Medulla oblongata (tissue), 1 donor: ENCODE measurements around the gene SEMA5A.

Experiments used
- DNase-seq: peaks from one replicate; pipeline ENCODE4 v3.0.0-alpha.2; 2015; ENCODE audit errors: extremely low spot score

Gene SEMA5A

DNA sequence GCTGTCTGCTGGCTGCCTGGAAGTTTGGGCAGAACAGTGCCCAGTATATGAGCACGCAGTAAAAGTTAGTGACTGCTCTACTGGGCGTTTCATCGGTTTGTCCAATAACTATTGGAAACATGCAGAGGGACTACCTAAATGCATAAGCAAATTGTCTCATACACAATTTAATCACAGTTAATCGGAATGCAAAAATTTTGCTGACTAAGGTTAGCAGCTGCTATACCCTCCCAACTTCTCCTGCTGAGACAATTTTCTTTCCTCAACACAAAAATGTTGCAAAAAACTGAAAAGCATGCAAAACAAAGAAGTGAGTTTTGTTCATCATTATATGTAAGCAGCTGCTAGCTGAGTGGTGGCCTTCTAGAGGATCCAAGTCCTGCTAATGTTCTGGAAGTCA, 327.5 kb downstream of the SEMA5A start:
- DNase-seq: no peak

GRCh38 chr5:9212605-9213004, 333.3 kb downstream of the SEMA5A start:
- no peak for DNase-seq

- no peak for DNase-seq
Observed at GRCh38 chr5:9209846-9210492, 335.9 kb downstream of the SEMA5A start.

DNA sequence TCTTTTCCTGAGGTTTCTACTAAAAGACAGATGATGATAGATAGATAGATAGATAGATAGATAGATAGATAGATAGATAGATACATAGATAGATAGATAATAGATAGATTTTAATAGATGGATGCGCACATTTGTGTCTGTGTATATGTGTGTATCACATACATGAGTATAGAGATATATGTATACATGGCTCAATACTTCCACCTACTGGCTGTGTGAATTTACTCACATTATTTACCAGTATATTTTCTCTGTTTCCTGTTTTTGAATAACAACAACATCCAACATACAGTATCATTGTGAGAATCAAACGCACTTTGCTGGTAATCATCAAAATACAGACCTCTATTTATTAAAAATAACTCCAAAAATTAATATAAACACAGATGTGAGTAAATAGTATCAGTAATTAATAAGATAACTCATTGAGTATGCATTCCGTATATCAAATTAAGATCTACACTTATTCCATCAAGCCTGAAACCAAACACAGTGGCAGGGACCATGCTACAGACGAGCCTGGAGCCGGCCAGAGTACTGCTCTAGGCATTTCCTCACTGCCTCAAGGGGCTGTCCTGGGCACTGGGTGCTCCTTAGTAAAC, 338.0 kb downstream of the SEMA5A start:
- DNase-seq: peak; percentile 74

DNA sequence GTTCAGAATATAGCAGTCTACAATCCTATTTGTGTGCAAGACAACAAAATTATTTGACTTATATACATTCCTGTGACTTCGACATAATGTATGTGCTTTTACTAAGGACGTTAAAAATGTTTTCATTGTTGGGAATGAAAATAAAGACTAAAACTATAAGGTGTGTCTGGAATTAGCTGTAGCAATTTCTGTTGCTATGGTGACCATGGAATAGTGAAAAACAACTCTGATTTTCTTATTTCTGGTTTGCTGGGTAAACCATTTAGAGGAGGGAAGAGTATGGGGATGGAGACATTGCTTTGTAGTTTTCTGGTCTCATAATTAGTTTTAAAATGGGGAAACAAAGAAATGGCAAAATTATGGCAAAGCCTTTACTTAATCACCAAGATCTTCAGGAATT, 343.2 kb downstream of the SEMA5A start:
- DNase-seq: no peak

DNA sequence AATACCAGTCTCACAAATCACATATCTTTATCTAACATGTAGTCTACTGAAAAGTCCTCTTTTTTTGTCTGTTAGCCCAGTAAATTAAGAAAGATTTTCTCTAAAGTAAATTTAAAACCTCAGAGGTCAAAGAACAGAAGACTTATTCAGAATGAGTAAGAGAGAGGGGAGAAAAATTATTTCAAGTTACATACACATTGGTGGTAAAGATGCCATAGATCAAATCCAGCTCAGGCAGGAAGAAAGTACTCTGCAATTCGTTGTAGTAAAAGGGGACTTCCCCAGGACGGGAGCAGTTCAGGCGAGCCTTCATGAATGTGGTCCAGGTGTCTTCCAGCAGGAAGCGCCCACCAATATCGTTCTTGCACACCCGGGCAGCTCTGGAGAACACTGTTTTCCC, 344.1 kb downstream of the SEMA5A start:
- DNase-seq: no peak

DNA sequence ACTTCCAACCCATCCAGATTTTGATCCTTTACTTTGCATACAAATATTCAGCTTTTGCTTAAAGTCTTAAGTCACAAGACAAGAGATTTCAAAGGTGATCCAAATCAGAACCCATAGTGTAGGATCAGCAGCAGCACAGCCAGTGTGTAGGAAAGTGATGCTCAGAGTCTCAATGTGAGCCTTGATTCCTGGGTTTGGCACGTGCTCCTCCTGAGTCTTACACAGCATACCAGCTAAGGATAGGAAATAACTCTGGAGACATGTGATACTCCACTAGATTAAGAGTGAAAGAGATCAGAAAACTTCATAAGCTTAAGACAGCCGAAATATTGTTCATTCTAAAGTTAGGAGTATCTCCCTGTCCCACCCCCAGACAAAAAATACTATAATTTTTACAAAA, 344.9 kb downstream of the SEMA5A start:
- DNase-seq: no peak

DNA sequence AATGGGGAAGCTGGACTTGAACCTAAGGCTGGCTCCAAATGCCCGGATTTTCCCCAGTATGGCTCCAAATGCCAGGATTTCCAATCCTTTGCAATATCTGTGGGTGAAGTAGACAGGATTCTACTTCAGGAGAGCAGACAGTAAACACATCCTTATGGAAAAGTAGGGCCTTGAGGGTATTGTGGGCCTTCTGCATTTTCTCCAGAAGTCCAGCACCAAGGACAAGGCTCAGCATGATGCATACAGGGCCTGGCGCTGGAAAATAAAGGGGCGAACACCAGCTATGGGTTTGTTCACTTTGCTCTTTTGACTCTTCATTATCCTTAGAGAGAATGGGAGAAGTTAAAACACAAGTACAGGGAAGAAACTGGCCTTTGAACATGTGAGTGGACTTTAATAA, 347.5 kb downstream of the SEMA5A start:
- no peak for DNase-seq

DNA sequence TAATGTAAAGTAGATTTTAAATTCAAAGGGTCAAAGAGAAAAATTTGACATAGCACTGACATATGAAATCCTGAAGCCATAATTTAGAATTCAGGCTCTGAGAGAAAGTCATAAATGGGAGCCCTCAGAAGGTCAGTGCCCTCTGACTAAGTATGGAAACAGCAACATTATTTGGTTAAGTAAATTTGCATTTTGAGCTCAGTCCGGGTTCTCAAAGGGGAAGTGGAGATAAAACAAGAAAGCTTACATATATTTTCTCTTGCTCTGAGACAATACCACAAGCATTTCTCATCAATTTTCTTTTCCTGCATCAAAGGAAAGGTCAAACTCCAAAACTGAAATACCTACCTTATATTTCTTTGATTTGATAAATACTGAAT, 348.0 kb downstream of the SEMA5A start:
- DNase-seq: no peak

- DNase-seq: no peak
Observed at GRCh38 chr5:9196403-9197227, 349.3 kb downstream of the SEMA5A start.

DNA sequence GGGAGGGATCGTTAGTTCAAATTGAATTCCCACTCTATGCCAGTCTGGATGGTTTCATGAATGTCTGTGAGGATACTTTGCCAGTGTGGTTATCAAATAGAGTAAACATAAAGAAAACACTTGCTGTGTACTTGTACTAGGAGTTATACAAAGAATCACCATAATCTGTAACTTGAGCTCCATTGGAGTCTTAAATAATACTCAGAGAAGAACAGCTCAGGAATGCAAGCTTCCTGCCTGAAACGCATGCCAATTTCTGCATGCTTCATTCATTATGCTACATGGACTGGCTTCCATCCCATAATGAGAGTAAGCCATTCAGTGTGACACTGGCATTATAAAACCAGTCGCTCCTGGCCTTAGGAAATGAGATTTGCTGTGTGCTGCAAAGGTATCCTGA, 351.4 kb downstream of the SEMA5A start:
- DNase-seq: no peak

DNA sequence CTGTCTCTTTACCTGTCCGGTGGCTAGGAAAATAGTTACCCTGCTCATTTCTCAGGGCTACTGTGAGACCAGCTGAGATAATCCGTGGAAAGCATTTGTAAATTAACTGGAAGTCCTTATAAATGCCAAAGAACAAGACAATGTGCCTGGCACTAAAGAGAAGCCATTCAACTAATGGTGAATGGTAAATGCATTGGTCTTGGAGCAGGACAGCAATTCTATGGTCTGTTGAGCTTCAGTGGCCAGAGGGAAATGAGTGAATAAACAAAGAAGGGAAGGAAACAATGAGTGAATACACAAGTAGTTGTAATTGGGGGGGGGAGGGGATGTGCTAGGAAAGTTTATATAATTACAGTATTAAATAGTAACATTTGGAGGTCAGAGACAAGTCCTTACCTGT, 353.6 kb downstream of the SEMA5A start:
- peak; percentile 86 for DNase-seq

- no peak for DNase-seq
Observed at GRCh38 chr5:9189681-9190080, 356.2 kb downstream of the SEMA5A start.

DNA sequence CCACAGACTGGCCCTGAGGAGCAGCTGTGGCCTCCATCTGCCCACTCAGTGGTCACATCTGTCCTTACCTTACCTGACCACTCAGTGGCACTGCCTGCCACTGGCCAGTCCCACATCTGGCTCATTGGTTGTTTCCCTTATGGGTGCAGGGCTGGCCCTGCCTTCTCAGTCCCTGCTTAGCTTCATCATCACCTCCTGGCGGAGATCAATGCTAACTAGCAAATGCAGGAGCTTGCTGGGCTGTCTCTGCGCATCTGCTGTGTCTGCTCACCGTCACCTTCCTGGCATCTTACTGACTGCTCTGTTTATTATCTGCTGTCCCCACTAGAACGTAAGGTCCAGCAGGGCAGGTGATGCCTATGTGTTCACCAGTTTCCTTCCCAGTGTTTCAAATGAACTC, 356.9 kb downstream of the SEMA5A start:
- no peak for DNase-seq

- no peak for DNase-seq
Observed at GRCh38 chr5:9188131-9188530, 357.7 kb downstream of the SEMA5A start.

- no peak for DNase-seq
Observed at GRCh38 chr5:9187614-9188013, 358.3 kb downstream of the SEMA5A start.

DNA sequence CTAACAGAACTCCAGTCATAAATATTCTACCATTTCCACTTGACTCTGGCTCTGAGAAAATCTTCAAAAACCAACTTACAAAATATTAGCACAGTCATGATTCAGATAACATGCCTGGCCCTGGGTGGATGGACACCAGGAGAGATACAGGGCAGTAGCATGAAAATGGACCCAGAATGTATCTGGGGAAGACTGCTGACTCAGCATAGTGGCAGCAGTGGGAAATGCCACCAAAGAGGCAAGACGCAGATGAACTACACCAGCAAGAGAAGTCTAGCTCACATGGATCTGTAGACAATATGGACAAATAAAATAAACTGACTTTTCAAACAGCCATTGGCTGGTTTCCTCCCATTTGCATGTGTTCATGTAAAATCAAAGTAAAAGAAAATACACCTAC, 359.8 kb downstream of the SEMA5A start:
- DNase-seq: no peak

- no peak for DNase-seq
Observed at GRCh38 chr5:9183992-9184391, 361.9 kb downstream of the SEMA5A start.

GRCh38 chr5:9182899-9183695, 362.8 kb downstream of the SEMA5A start:
- peak; percentile 58 for DNase-seq

DNA sequence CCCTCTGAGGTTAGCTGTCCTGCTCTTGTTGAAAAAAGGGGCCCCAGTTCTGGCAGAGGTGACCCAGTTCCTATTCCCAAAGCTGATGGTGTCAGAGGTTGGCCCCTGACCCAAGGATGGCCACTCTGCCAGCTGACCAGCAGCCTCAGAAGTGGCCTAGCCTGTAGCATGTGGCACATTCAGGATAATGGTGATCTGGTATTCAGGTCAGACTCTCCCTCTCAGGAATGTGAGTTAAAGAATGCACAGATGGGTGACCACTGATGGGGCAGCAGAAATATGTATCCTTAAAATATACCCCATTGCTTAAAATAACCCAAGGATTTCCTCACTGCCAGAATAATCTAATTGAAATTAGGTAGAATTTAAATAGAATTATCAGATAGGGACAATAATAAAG, 369.2 kb downstream of the SEMA5A start:
- no peak for DNase-seq

- DNase-seq: no peak
Observed at GRCh38 chr5:9174446-9174845, 371.4 kb downstream of the SEMA5A start.
